DOHH2 (cell line): ENCODE data around the gene ABTB2.

ENCODE experiments used
- H3F3A ChIP-seq: fragments of 200-600 bp; sonication (generic), shearing (Covaris generic); 2 replicates; pipeline ENCODE4 v1.6.0; 2016; ENCODE audit warnings: antibody characterized with exemption, mild to moderate bottlenecking; ENCODE audit not compliant: control insufficient read depth, insufficient read depth
- H3K27ac ChIP-seq: fragments of 200-600 bp; sonication (generic); 2 replicates; pipeline ENCODE4 v1.5.1; 2014; ENCODE audit warnings: low read depth, mild to moderate bottlenecking, low read length, moderate library complexity
- H3K27me3 ChIP-seq: fragments of 200-600 bp; sonication (generic); 2 replicates; pipeline ENCODE4 v1.6.1; 2014; ENCODE audit warnings: mild to moderate bottlenecking, low read length, mixed read lengths; ENCODE audit not compliant: control insufficient read depth
- H3K36me3 ChIP-seq: fragments of 200-600 bp; sonication (generic); 2 replicates; pipeline ENCODE4 v1.6.1; 2014; ENCODE audit warnings: mild to moderate bottlenecking, low read length, moderate library complexity, mixed read lengths; ENCODE audit not compliant: control insufficient read depth
- H3K4me1 ChIP-seq: fragments of 200-600 bp; sonication (generic); 2 replicates; pipeline ENCODE4 v1.6.1; 2014; ENCODE audit warnings: mild to moderate bottlenecking, low read length, mixed read lengths; ENCODE audit not compliant: control insufficient read depth
- H3K4me2 ChIP-seq: fragments of 200-600 bp; sonication (generic); 2 replicates; pipeline ENCODE4 v1.6.0; 2014; ENCODE audit warnings: mild to moderate bottlenecking, low read length, moderate library complexity
- H3K4me3 ChIP-seq: fragments of 200-600 bp; sonication (generic); 2 replicates; pipeline ENCODE4 v1.5.1; 2014; ENCODE audit warnings: mild to moderate bottlenecking, low read length, mixed read lengths
- H3K79me2 ChIP-seq: fragments of 200-600 bp; sonication (generic); 2 replicates; pipeline ENCODE4 v1.6.1; 2014; ENCODE audit warnings: mild to moderate bottlenecking, low read length, mixed read lengths; ENCODE audit not compliant: control insufficient read depth
- H3K9me2 ChIP-seq: fragments of 200-600 bp; sonication (generic); replicated peaks from 2 replicates; pipeline ENCODE4 v1.6.1; 2014; ENCODE audit warnings: mild to moderate bottlenecking, low read length, mixed read lengths; ENCODE audit not compliant: control insufficient read depth
- H3K9me3 ChIP-seq: fragments of 200-600 bp; sonication (generic); 2 replicates; pipeline ENCODE4 v1.6.1; 2014; ENCODE audit warnings: antibody characterized with exemption, low read length, mixed read lengths; ENCODE audit not compliant: control insufficient read depth, insufficient read depth
- H4K20me1 ChIP-seq: fragments of 200-600 bp; sonication (generic); 2 replicates; pipeline ENCODE4 v1.6.0; 2014; ENCODE audit warnings: low read depth, mild to moderate bottlenecking, antibody characterized with exemption, low read length, moderate library complexity; ENCODE audit not compliant: control insufficient read depth, insufficient read depth
- CTCF ChIP-seq: fragments of 200-600 bp; sonication (generic); IDR thresholded peaks from one replicate; pipeline ENCODE4 v1.5.1; 2014; ENCODE audit warnings: antibody characterized with exemption, mild to moderate bottlenecking, low read depth, low read length; ENCODE audit not compliant: poor library complexity, severe bottlenecking
- EZH2phosphoT487 ChIP-seq: fragments of 200-600 bp; sonication (generic); IDR thresholded peaks from 2 replicates; pipeline ENCODE4 v1.6.1; 2017; ENCODE audit warnings: borderline replicate concordance, mild to moderate bottlenecking, antibody characterized with exemption, low read length, moderate library complexity, mixed read lengths

The ABTB2 gene

GRCh38 chr11:34140149-34140548, 217.7 kb downstream of the ABTB2 start:
- no peaks in the 10 kb centered on the region for H3F3A ChIP-seq
- H3K27me3 ChIP-seq, result no peaks in the 10 kb centered on the region
- peaks cover 4% of the 10 kb centered on the region for H3K4me1 ChIP-seq
- no peak for TF ChIP-seq EZH2phosphoT487
- no peak for TF ChIP-seq CTCF
- no peak overlapping the region for H3K27ac ChIP-seq
- H3K79me2 ChIP-seq, result no peaks in the 10 kb centered on the region
- 0 out of 2 replicates have a peak, but pooled peaks cover 4% of the 10 kb centered on the region for H4K20me1 ChIP-seq
- H3K9me3 ChIP-seq, result no peaks in the 10 kb centered on the region
- H3K4me3 ChIP-seq, result no peak overlapping the region
- no peaks in the 10 kb centered on the region for H3K9me2 ChIP-seq
- H3K36me3 ChIP-seq, result peaks cover 96% of the 10 kb centered on the region
- H3K4me2 ChIP-seq, result no peak overlapping the region

- Histone ChIP-seq H4K20me1 (0 out of 2 replicates have a peak, but pooled peaks cover 4% of the 10 kb centered on the region), H3K4me3 (no peak overlapping the region), H3K79me2 (no peaks in the 10 kb centered on the region), H3K27me3 (no peaks in the 10 kb centered on the region), H3K4me2 (no peak overlapping the region), H3K4me1 (no peaks in the 10 kb centered on the region), H3F3A (no peaks in the 10 kb centered on the region), H3K9me2 (no peaks in the 10 kb centered on the region), H3K27ac (no peak overlapping the region), H3K9me3 (no peaks in the 10 kb centered on the region), H3K36me3 (peaks cover 96% of the 10 kb centered on the region)
- TF ChIP-seq EZH2phosphoT487, result no peak
- no peak for TF ChIP-seq CTCF
These were observed 218.5 kb downstream of the ABTB2 start for GRCh38 chr11:34139346-34139745.

- H3K4me3 ChIP-seq, result no peak overlapping the region
- no peaks in the 10 kb centered on the region for H3F3A ChIP-seq
- H3K27me3 ChIP-seq, result no peaks in the 10 kb centered on the region
- peaks cover 91% of the 10 kb centered on the region for H3K36me3 ChIP-seq
- no peaks in the 10 kb centered on the region for H3K9me3 ChIP-seq
- no peaks in the 10 kb centered on the region for H3K79me2 ChIP-seq
- no peak overlapping the region for H3K4me2 ChIP-seq
- no peak for TF ChIP-seq CTCF
- no peak for TF ChIP-seq EZH2phosphoT487
- no peaks in the 10 kb centered on the region for H3K4me1 ChIP-seq
- no peak overlapping the region for H3K27ac ChIP-seq
- H3K9me2 ChIP-seq, result no peaks in the 10 kb centered on the region
- 0 out of 2 replicates have a peak, but pooled peaks cover 4% of the 10 kb centered on the region for H4K20me1 ChIP-seq
These were observed 221.4 kb downstream of the ABTB2 start for GRCh38 chr11:34136420-34136819.
